T-helper 2 cell treated with Interferon-gamma antibody and Interleukin-4, amounts not matched to agents 5 μg/mL and 100 μg/mL, for 36 hours (primary cell): ENCODE data around the gene HEG1.

Source experiments
- DNase-seq: peaks from one replicate; pipeline ENCODE4 v3.0.0; 2021; ENCODE audit warnings: low spot score
- H3K27ac Mint-ChIP-seq: one replicate; pipeline ENCODE4 v1.8.0; 2021; ENCODE audit warnings: mild to moderate bottlenecking, mixed read lengths
- H3K27me3 Mint-ChIP-seq: one replicate; pipeline ENCODE4 v1.8.0; 2021; ENCODE audit warnings: low read depth, mixed read lengths
- H3K36me3 Mint-ChIP-seq: one replicate; pipeline ENCODE4 v1.8.0; 2021; ENCODE audit warnings: low read depth, mixed read lengths
- H3K4me1 Mint-ChIP-seq: one replicate; pipeline ENCODE4 v1.8.0; 2021; ENCODE audit warnings: low read depth, mixed read lengths
- H3K4me3 Mint-ChIP-seq: one replicate; pipeline ENCODE4 v1.8.0; 2022; ENCODE audit warnings: mild to moderate bottlenecking, moderate library complexity, mixed read lengths
- H3K9me3 Mint-ChIP-seq: one replicate; pipeline ENCODE4 v1.8.0; 2021; ENCODE audit warnings: mixed read lengths

The HEG1 gene

DNA sequence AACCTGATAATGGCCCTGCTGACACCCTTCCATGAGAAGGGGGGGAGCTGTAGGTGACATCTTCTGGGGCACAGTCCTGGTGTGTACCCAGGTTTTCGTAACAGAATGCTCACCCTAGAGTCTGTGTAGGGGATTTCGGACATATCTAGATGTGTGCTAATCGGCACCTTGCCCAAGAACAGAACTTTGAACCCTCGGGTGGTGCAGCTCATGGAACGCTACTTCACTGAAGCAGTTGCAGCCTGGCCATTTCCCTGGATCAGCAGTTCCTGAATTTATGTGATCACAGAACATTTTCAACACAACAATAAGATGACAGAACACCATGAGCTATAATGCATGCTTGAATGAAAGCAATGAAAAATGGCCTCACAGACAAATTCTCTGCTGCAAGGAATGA lies 63.8 kb downstream of the HEG1 start:
- H3K27ac Mint-ChIP-seq: no peak overlapping the region
- H3K4me3 Mint-ChIP-seq: no peak overlapping the region
- no peak for DNase-seq
- no peaks in the 10 kb centered on the region for H3K9me3 Mint-ChIP-seq
- H3K4me1 Mint-ChIP-seq: peaks cover 9% of the 10 kb centered on the region
- no peaks in the 10 kb centered on the region for H3K27me3 Mint-ChIP-seq
- H3K36me3 Mint-ChIP-seq: peaks cover 35% of the 10 kb centered on the region

DNA sequence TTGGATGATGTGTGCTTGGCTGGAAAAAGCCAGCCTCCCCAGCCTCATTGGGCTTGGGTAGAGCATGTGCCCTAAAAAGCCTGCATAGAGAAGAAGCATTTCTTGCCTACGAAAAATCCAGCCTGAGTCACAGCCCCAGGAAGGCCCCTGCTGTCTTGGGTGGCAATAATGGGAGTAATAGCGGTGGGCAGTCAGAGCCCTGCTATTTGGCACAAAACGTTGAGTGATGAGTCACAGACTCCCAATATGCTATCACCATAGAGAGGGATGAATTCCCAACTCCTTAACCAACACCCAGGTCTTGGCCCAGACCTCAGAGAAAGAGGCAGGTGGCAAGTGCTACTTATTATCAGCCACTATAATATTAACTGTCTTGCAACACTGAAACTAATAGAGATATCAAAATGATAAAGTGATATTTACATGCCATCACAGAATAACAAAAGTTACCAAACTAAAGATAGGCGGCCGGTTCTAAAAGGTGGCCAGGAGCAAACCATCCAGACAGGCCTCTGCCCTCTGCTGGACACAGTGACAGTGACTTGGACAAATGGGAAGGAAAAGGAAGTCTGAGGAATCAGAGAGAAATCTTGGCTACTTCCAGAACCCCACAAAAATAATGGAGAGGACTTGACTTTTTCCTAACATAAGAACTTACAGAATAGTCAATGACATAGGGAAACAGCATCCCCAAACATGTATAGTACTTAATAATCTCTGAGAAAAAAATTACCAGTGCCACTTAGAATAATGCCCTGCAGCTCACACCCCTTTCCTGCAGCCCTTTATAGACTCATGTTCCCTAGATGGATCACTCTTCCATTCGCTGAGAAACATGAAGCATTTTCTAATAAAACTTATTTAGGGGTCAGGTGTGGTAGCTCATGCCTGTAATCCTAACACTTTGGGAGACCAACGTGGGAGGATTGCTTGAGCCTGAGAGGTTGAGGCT lies 69.3 kb downstream of the HEG1 start:
- DNase-seq: no peak
- H3K27me3 Mint-ChIP-seq: no peaks in the 10 kb centered on the region
- H3K36me3 Mint-ChIP-seq: peaks cover 27% of the 10 kb centered on the region
- H3K4me3 Mint-ChIP-seq: no peak overlapping the region
- H3K4me1 Mint-ChIP-seq: peaks cover 3% of the 10 kb centered on the region
- no peaks in the 10 kb centered on the region for H3K9me3 Mint-ChIP-seq
- H3K27ac Mint-ChIP-seq: no peak overlapping the region

DNA sequence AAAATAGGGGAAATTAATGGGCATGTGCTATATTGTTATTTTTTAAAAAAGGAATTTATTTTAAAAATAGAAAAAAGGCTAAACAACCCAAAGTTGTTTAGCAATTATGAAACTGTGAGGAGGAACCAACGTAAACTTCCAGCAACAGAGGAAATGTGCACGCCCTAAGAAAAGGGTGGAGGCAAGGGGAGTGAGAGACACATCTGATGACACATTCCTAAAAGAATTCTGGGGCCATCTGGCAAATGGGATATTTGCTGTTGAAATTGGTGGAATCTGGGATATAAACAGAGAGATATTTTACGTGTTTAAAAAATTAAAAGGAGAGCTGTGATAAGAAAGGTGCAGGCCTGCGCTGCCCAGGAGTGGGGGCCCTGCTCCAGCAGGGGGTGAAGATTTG lies 70.4 kb downstream of the HEG1 start:
- Mint-ChIP-seq H3K4me3 (no peak overlapping the region), H3K36me3 (peaks cover 21% of the 10 kb centered on the region), H3K9me3 (no peaks in the 10 kb centered on the region), H3K27me3 (no peaks in the 10 kb centered on the region), H3K27ac (no peak overlapping the region), H3K4me1 (peaks cover 3% of the 10 kb centered on the region)
- no peak for DNase-seq

DNA sequence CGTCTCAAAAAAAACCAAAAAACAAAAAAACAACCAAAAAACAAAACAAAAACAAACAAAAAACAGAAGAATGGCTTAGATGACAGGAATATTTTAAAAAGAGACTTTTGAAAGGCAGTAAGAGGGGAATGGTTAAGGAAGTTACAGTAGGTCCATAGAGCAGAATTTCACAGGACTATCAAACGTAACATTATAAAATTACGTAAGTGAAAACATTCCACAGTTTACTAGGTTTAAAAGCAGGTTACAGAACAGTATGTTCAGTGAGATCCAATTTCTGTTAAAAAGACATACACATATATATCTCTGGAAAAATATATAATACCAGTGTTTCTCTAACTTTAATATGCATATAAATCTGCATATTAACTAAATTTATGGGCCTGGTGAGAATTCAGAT lies 71.0 kb downstream of the HEG1 start:
- no peak for DNase-seq
- Mint-ChIP-seq H3K4me1 (peaks cover 3% of the 10 kb centered on the region), H3K4me3 (no peak overlapping the region), H3K27me3 (no peaks in the 10 kb centered on the region), H3K9me3 (no peaks in the 10 kb centered on the region), H3K36me3 (peaks cover 16% of the 10 kb centered on the region), H3K27ac (no peak overlapping the region)

DNA sequence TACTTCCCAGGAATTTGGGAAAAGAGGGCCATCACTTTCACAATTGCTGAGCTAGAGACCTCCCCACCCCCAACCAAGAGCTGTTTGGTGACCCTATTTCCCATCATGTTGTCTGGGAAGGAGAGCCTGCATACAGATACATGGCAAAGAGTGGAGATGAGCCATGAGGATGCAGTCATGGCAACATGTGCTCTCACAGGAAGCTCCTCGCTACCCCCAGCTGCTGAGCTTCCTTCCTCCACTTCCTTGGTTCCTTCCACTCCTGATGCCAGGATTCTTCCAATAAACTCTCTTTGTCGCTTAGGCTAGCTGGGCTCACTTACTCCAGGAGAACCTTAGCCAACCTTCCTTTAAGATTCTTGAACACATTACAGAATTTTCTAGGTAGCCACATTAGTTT lies 72.9 kb downstream of the HEG1 start:
- H3K27ac Mint-ChIP-seq: no peak overlapping the region
- no peak for DNase-seq
- peaks cover 3% of the 10 kb centered on the region for H3K4me1 Mint-ChIP-seq
- no peaks in the 10 kb centered on the region for H3K9me3 Mint-ChIP-seq
- H3K36me3 Mint-ChIP-seq: peaks cover 20% of the 10 kb centered on the region
- H3K4me3 Mint-ChIP-seq: no peak overlapping the region
- no peaks in the 10 kb centered on the region for H3K27me3 Mint-ChIP-seq

DNA sequence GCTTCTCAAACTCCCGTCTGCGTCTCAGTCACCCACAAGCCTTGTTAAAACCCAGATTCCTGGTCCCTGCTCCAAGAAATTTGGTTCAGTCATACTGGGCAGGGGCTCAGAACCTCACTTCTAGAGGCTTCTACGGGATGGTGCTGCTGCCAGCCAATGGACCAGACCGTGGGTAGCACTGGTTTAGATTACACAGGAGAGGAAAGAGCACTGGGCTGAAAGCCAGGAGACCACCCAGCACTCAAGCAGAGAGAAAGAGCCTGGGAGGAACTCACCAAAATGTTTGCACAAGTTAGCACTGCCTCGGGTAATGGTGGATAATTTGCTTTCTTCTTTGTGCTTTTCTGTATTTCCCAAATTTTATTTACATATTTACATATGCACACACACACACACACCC lies 74.3 kb downstream of the HEG1 start:
- Mint-ChIP-seq H3K9me3 (no peaks in the 10 kb centered on the region), H3K27ac (no peak overlapping the region), H3K27me3 (no peaks in the 10 kb centered on the region), H3K4me1 (peaks cover 3% of the 10 kb centered on the region), H3K4me3 (no peak overlapping the region), H3K36me3 (peaks cover 29% of the 10 kb centered on the region)
- DNase-seq: no peak

DNA sequence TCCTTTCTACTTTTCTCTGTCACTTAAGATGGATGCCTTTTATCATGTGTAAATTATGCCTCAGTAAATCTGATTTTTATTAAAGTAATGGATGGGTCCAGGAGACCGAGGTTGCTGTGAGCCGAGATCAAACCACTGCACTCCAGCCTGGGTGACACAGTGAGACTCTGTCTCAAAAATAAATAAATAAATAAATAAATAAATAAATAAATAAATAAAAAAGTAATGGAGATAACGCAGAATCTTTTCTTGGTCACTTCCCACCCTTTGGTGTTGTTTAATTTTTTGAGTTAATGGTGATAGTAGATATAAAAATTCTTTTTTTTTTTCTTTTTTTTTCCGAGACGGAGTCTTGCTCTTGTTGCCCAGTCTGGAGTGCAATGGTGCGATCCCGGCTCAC lies 77.2 kb downstream of the HEG1 start:
- H3K4me1 Mint-ChIP-seq: peaks cover 4% of the 10 kb centered on the region
- no peak for DNase-seq
- no peak overlapping the region for H3K4me3 Mint-ChIP-seq
- H3K9me3 Mint-ChIP-seq: no peaks in the 10 kb centered on the region
- no peak overlapping the region for H3K27ac Mint-ChIP-seq
- H3K27me3 Mint-ChIP-seq: no peaks in the 10 kb centered on the region
- peaks cover 20% of the 10 kb centered on the region for H3K36me3 Mint-ChIP-seq

DNA sequence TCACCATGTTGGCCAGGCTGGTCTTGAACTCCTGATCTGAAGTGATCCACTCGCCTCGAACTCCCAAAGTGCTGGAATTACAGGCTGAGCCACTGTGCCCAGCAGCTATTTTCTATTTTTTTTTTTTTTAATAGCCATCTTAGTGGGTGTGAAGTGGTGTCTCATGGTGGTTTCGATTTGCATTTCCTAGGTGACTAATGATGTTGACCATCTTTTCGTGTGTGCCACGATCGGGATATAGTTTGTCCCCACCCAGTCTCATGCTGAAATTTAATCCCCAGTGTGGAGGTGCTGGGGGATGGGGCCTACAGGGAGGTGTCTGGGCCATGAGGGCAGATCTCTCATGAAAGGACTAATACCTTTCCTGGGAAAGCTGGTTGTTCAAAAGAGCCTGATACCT lies 79.4 kb downstream of the HEG1 start:
- H3K4me3 Mint-ChIP-seq: no peak overlapping the region
- DNase-seq: no peak
- peaks cover 23% of the 10 kb centered on the region for H3K36me3 Mint-ChIP-seq
- peaks cover 4% of the 10 kb centered on the region for H3K4me1 Mint-ChIP-seq
- H3K9me3 Mint-ChIP-seq: no peaks in the 10 kb centered on the region
- H3K27ac Mint-ChIP-seq: no peak overlapping the region
- H3K27me3 Mint-ChIP-seq: no peaks in the 10 kb centered on the region

DNA sequence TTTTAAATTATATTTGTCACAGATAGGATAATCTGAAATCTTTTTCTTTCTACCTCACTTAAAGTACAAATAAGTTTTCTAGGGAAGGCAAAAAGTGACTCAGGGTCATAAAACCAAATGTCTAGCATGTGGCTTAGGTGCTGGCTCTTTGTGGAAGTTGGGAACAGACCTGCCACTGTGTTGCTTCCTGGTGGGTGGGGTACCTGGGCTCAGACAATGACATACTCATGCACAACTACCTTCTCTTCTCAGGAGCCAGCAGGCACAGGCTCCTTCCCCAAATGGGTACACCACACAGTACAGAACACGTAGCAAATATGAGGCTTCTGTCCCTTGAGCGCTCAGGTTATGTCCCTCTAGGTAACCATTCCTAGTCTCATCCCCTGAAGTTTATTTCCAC lies 81.1 kb downstream of the HEG1 start:
- peaks cover 4% of the 10 kb centered on the region for H3K4me1 Mint-ChIP-seq
- H3K9me3 Mint-ChIP-seq: no peaks in the 10 kb centered on the region
- DNase-seq: no peak
- H3K27me3 Mint-ChIP-seq: no peaks in the 10 kb centered on the region
- peaks cover 31% of the 10 kb centered on the region for H3K36me3 Mint-ChIP-seq
- H3K27ac Mint-ChIP-seq: no peak overlapping the region
- H3K4me3 Mint-ChIP-seq: no peak overlapping the region

DNA sequence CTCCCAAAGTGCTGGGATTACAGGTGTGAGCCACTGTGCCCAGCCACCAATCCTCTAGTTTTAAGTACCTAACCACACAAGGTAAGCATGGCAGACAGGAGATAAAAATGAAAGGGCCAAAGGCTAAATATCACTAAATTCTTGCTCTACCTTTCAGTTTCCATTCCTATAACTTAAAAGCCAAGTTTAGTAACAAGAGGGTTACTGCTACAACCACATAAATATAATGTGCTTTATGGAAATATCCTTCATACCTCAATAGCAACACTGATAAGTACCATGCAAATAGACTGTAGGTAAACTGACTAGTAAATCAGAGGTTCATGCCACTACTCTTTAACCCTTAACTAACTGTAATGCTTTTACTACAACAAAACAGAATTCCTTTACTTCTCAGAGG lies 82.5 kb downstream of the HEG1 start:
- H3K27ac Mint-ChIP-seq: no peak overlapping the region
- H3K9me3 Mint-ChIP-seq: no peaks in the 10 kb centered on the region
- no peak for DNase-seq
- H3K4me1 Mint-ChIP-seq: peaks cover 4% of the 10 kb centered on the region
- no peaks in the 10 kb centered on the region for H3K27me3 Mint-ChIP-seq
- H3K36me3 Mint-ChIP-seq: peaks cover 31% of the 10 kb centered on the region
- no peak overlapping the region for H3K4me3 Mint-ChIP-seq

DNA sequence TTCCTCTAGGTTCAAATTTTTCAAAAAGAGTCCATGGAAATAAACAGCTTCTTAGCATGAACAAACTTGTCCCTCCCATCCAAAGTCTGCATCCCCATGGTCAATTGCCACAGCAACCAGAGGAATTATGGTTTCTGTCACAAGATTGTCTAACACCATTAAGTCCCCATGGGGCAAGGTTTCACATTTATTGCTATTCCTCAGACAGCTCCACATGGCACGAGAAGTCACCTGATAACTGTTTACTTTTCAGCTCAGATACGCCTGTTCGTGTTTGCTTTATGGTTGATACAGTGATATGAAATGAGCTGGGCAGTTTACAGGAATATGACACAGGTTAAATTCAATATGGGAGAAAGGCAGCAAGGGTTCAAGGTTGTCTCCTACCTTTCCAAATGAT lies 83.3 kb downstream of the HEG1 start:
- Mint-ChIP-seq H3K27ac (no peak overlapping the region), H3K4me3 (no peak overlapping the region), H3K36me3 (peaks cover 26% of the 10 kb centered on the region), H3K27me3 (no peaks in the 10 kb centered on the region), H3K9me3 (no peaks in the 10 kb centered on the region), H3K4me1 (peaks cover 4% of the 10 kb centered on the region)
- no peak for DNase-seq

DNA sequence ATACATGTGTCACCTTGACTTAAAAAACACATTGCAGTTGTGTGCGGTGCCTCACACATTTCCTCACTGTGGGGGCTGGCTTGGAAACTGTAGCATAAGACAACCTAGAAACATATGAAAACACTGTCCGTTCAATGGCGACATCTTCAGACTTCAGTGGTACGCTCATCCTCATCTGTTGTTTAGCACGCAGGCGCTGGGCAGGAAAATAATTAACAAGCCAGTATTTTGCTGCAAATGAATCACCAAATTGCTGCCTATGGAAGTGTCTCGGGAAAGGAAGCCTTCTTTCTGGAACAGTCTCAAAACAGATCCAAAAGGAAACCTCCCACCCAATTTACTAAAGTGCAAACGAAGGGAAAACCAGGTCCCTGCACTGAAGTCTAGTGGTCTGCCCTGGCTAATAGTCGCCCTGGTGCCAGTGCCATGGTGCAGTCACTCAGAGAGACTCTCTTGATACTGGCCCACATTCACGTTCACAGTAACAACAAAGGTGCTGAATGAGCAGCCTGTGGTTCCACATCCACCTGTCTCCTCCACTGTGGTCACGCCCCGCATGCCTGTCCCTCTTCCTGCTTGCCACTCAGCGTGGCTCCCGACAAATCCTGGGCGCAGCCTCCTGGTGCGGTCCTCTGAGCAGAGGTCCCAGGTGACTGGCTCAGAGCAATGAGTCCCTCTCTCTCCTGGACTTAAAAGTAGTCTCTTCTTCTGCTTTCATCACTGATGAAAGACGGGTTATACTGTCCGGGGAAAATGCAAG lies 85.7 kb downstream of the HEG1 start:
- DNase-seq: no peak
- no peak overlapping the region for H3K27ac Mint-ChIP-seq

DNA sequence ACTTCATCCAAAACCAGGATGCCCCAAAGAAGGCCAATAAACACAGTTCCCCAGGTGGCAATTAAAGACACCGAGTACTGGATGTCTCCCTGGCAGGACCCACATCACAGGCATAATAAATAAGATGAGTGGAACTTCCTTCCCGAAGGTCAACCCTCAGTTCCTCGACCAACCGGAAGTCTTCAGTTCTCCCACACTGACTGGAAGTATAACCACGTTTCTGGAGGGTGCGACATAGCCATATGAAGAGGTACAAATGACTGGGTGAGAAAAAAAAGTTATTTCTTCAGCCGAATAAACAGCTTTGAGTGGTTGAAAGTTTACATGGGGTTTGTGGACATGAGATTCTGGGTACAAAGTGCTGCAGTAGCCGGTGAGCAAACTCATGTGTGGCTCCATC lies 86.6 kb downstream of the HEG1 start:
- Mint-ChIP-seq H3K36me3 (peaks cover 18% of the 10 kb centered on the region), H3K9me3 (no peaks in the 10 kb centered on the region)

More for the DNA sequence above, 85.7 kb downstream of the HEG1 start:
- Mint-ChIP-seq H3K4me3 (no peak overlapping the region), H3K36me3 (peaks cover 18% of the 10 kb centered on the region), H3K9me3 (no peaks in the 10 kb centered on the region), H3K4me1 (no peaks in the 10 kb centered on the region), H3K27me3 (no peaks in the 10 kb centered on the region)

DNA sequence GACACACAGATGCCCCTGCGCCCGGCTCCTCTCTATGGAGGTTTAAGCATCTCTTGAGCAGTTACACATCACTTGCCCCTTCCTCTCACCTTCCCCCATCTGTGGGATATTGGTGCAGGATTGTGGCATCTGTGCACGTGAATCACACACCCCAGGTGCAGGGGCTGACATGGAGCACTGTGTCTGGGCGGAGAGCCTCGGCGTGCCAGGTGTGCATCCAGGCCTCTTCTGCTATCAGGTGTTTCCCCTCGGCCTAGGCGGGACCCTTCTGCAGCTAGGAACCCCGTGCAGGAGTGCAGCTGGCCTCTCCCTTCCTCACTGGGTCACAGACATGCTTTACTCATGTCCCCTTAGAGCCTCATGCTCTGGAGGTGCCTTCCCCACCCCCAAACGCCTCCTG lies 87.8 kb downstream of the HEG1 start:
- H3K36me3 Mint-ChIP-seq: peaks cover 18% of the 10 kb centered on the region

More for the DNA sequence above, 86.6 kb downstream of the HEG1 start:
- Mint-ChIP-seq H3K4me3 (no peak overlapping the region), H3K27me3 (no peaks in the 10 kb centered on the region), H3K27ac (no peak overlapping the region), H3K4me1 (no peaks in the 10 kb centered on the region)
- DNase-seq: no peak

More for the DNA sequence above, 87.8 kb downstream of the HEG1 start:
- peaks cover 2% of the 10 kb centered on the region for H3K27me3 Mint-ChIP-seq
- no peak overlapping the region for H3K27ac Mint-ChIP-seq
- no peaks in the 10 kb centered on the region for H3K9me3 Mint-ChIP-seq
- no peaks in the 10 kb centered on the region for H3K4me1 Mint-ChIP-seq
- H3K4me3 Mint-ChIP-seq: no peak overlapping the region
- DNase-seq: no peak
